ENCODE measurements around the gene MATN3.

The MATN3 gene

GRCh38 chr2:19982268-19982667 lies 30.2 kb downstream of the MATN3 start:
- TF ChIP-seq CTCF (IDR thresholded peaks at IDR 0.05; ENCODE audit: low read depth, low read length) = no peak

GRCh38 chr2:19979932-19980331 lies 32.5 kb downstream of the MATN3 start:
- H3K4me3 ChIP-seq (ENCODE audit: low read depth, low read length) = no peak overlapping the region
- no peak for TF ChIP-seq CTCF (IDR thresholded peaks at IDR 0.05; ENCODE audit: low read depth, low read length)

More at GRCh38 chr2:19982268-19982667, 30.2 kb downstream of the MATN3 start:
- H3K4me3 ChIP-seq (ENCODE audit: low read depth, low read length) = no peak overlapping the region

- no peak for TF ChIP-seq CTCF (IDR thresholded peaks at IDR 0.05; ENCODE audit: low read depth, low read length)
- H3K4me3 ChIP-seq (ENCODE audit: low read depth, low read length) = no peak overlapping the region
Measured at GRCh38 chr2:19973466-19973865, 39.0 kb downstream of the MATN3 start.

GRCh38 chr2:19971691-19972090 lies 40.8 kb downstream of the MATN3 start:
- H3K4me3 ChIP-seq (ENCODE audit: low read depth, low read length) = no peak overlapping the region
- TF ChIP-seq CTCF (IDR thresholded peaks at IDR 0.05; ENCODE audit: low read depth, low read length) = no peak

- TF ChIP-seq CTCF (IDR thresholded peaks at IDR 0.05; ENCODE audit: low read depth, low read length) = no peak
Measured at GRCh38 chr2:19963386-19963785, 49.1 kb downstream of the MATN3 start.

GRCh38 chr2:19955544-19956422 lies 56.7 kb downstream of the MATN3 start:
- H3K4me3 ChIP-seq (ENCODE audit: low read depth, low read length) = no peak overlapping the region
- peak; percentile 66 for TF ChIP-seq CTCF (IDR thresholded peaks at IDR 0.05; ENCODE audit: low read depth, low read length)

More at GRCh38 chr2:19963386-19963785, 49.1 kb downstream of the MATN3 start:
- H3K4me3 ChIP-seq (ENCODE audit: low read depth, low read length) = no peak overlapping the region

GRCh38 chr2:19949071-19949470 lies 63.4 kb downstream of the MATN3 start:
- no peak for TF ChIP-seq CTCF (IDR thresholded peaks at IDR 0.05; ENCODE audit: low read depth, low read length)
- H3K4me3 ChIP-seq (ENCODE audit: low read depth, low read length) = no peak overlapping the region

Measured in WI38 (cell line).